RWPE2 (cell line): ENCODE data around the gene OR10J1.
A peak's percentile ranks its signal among the peaks of the same experiment; 100 is the strongest.

Source experiments
- ATAC-seq: fragments of 200-7000 bp; cut with Tn5 transposase; 3 replicates; pipeline ENCODE4 v1.9.1; 2021; ENCODE audit warnings: low read depth
- DNase-seq: peaks from one replicate; pipeline ENCODE4 v3.0.0-alpha.2; 2020; ENCODE audit warnings: low spot score
- H3K27ac ChIP-seq: fragments of 450-650 bp; 2 replicates; pipeline ENCODE4 v1.5.1; 2017; ENCODE audit warnings: mild to moderate bottlenecking; ENCODE audit not compliant: poor library complexity, severe bottlenecking
- H3K27me3 ChIP-seq: fragments of 250-450 bp; sonication (Bioruptor Pico); 2 replicates; pipeline ENCODE4 v1.5.1; 2021; ENCODE audit warnings: mild to moderate bottlenecking, moderate library complexity; ENCODE audit not compliant: insufficient read depth, poor library complexity, severe bottlenecking
- H3K36me3 ChIP-seq: fragments of 250-450 bp; sonication (Bioruptor Pico); 2 replicates; pipeline ENCODE4 v1.5.1; 2020; ENCODE audit warnings: low read depth, mild to moderate bottlenecking, moderate library complexity
- H3K4me1 ChIP-seq: fragments of 250-450 bp; sonication (Bioruptor Pico); 2 replicates; pipeline ENCODE4 v1.5.1; 2021; ENCODE audit warnings: mild to moderate bottlenecking, moderate library complexity; ENCODE audit not compliant: insufficient read depth, poor library complexity, severe bottlenecking
- H3K4me3 ChIP-seq: fragments of 250-450 bp; sonication (Bioruptor Pico); 2 replicates; pipeline ENCODE4 v1.5.1; 2021; ENCODE audit warnings: mild to moderate bottlenecking, moderate library complexity; ENCODE audit not compliant: severe bottlenecking
- H3K9me3 ChIP-seq: fragments of 250-450 bp; sonication (Bioruptor Pico); 2 replicates; pipeline ENCODE4 v1.5.1; 2021; ENCODE audit warnings: mild to moderate bottlenecking, moderate library complexity; ENCODE audit not compliant: severe bottlenecking
- CTCF ChIP-seq: fragments of 450-650 bp; IDR thresholded peaks from one replicate; pipeline ENCODE4 v1.5.1; 2017; ENCODE audit warnings: mild to moderate bottlenecking, moderate library complexity; ENCODE audit not compliant: poor library complexity, severe bottlenecking

OR10J1 gene

GRCh38 chr1:159429074-159429861, 10.3 kb upstream of the OR10J1 start:
- no peak for DNase-seq
- Histone ChIP-seq H3K4me3 (no peak overlapping the region), H3K36me3 (no peaks in the 10 kb centered on the region), H3K27me3 (no peaks in the 10 kb centered on the region), H3K9me3 (no peaks in the 10 kb centered on the region), H3K27ac (no peak overlapping the region), H3K4me1 (no peaks in the 10 kb centered on the region)
- peak; percentile 62; the same call in 2 of the 3 replicates for ATAC-seq
- no peak for TF ChIP-seq CTCF

- H3K36me3 ChIP-seq = no peaks in the 10 kb centered on the region
- no peak overlapping the region for H3K4me3 ChIP-seq
- H3K9me3 ChIP-seq = no peaks in the 10 kb centered on the region
- TF ChIP-seq CTCF = no peak
- no peaks in the 10 kb centered on the region for H3K4me1 ChIP-seq
- H3K27me3 ChIP-seq = no peaks in the 10 kb centered on the region
- no peak overlapping the region for H3K27ac ChIP-seq
- DNase-seq = no peak
- no peak for ATAC-seq
Observed at GRCh38 chr1:159430985-159431384, 8.5 kb upstream of the OR10J1 start.

- H3K4me3 ChIP-seq = no peak within 1 kb of the TSS
- H3K27me3 ChIP-seq = no peaks in the 10 kb centered on the region
- no peak for TF ChIP-seq CTCF
- ATAC-seq (no peak), DNase-seq (no peak)
- H3K27ac ChIP-seq = no peak within 1 kb of the TSS
- no peaks in the 10 kb centered on the region for H3K9me3 ChIP-seq
- H3K4me1 ChIP-seq = no peaks in the 10 kb centered on the region
- H3K36me3 ChIP-seq = no peaks in the 10 kb centered on the region
Observed at GRCh38 chr1:159431904-159432303, 7.6 kb upstream of the OR10J1 start, which contains the start of gene OR10J4. TSS of gene OR10J4 (plus strand) at chr1:159432204.

GRCh38 chr1:159436469-159436868, 3.1 kb upstream of the OR10J1 start:
- H3K27me3 ChIP-seq = no peaks in the 10 kb centered on the region
- no peaks in the 10 kb centered on the region for H3K4me1 ChIP-seq
- H3K27ac ChIP-seq = no peak overlapping the region
- DNase-seq = no peak
- no peaks in the 10 kb centered on the region for H3K9me3 ChIP-seq
- TF ChIP-seq CTCF = no peak
- H3K36me3 ChIP-seq = no peaks in the 10 kb centered on the region
- ATAC-seq = no peak
- no peak overlapping the region for H3K4me3 ChIP-seq

- H3K9me3 ChIP-seq = no peaks in the 10 kb centered on the region
- DNase-seq (no peak), ATAC-seq (no peak)
- H3K4me1 ChIP-seq = no peaks in the 10 kb centered on the region
- no peaks in the 10 kb centered on the region for H3K27me3 ChIP-seq
- H3K27ac ChIP-seq = no peak overlapping the region
- H3K4me3 ChIP-seq = no peak overlapping the region
- no peaks in the 10 kb centered on the region for H3K36me3 ChIP-seq
- no peak for TF ChIP-seq CTCF
Observed at GRCh38 chr1:159441360-159441759, 1.8 kb downstream of the OR10J1 start.
